Endodermal cell (in vitro differentiated cells): ENCODE data around the gene FAM117A. TPM values are rescaled to one million over a fixed set of nuclear protein-coding genes. Genes with fewer than 3 reads are reported as not detected.

Experiments
- DNase-seq: peaks from one replicate; pipeline ENCODE4 v3.0.0-alpha.2; 2017
- H3K27ac ChIP-seq: 2 replicates; pipeline ENCODE4 v1.5.1; 2013; ENCODE audit warnings: mild to moderate bottlenecking, low read depth, low read length, moderate library complexity
- H3K27me3 ChIP-seq: 2 replicates; pipeline ENCODE4 v1.6.1; 2013; ENCODE audit warnings: mild to moderate bottlenecking, low read length, moderate library complexity; ENCODE audit not compliant: insufficient read depth, control insufficient read depth, poor library complexity, severe bottlenecking
- H3K36me3 ChIP-seq: 2 replicates; pipeline ENCODE4 v1.7.0; 2013; ENCODE audit warnings: mild to moderate bottlenecking, low read length, moderate library complexity; ENCODE audit not compliant: control insufficient read depth, insufficient read depth
- H3K4me1 ChIP-seq: one replicate; pipeline ENCODE4 v1.7.0; 2013; ENCODE audit warnings: low read length; ENCODE audit not compliant: control insufficient read depth, insufficient read depth
- H3K4me3 ChIP-seq: 2 replicates; pipeline ENCODE4 v1.5.1; 2013; ENCODE audit warnings: mild to moderate bottlenecking, low read length, moderate library complexity
- H3K9ac ChIP-seq: 2 replicates; pipeline ENCODE4 v1.6.1; 2013; ENCODE audit warnings: mild to moderate bottlenecking, low read length, moderate library complexity; ENCODE audit not compliant: poor library complexity, severe bottlenecking; ENCODE audit errors: extremely low read depth
- H3K9me3 ChIP-seq: 2 replicates; pipeline ENCODE4 v1.6.1; 2013; ENCODE audit warnings: mild to moderate bottlenecking, low read length, moderate library complexity; ENCODE audit not compliant: control insufficient read depth
- H3K27ac Mint-ChIP-seq: 2 replicates; pipeline ENCODE4 v1.8.0; 2020; ENCODE audit warnings: mixed read lengths
- H3K27me3 Mint-ChIP-seq: 2 replicates; pipeline ENCODE4 v1.8.0; 2021; ENCODE audit warnings: mild to moderate bottlenecking, mixed read lengths; ENCODE audit not compliant: insufficient read depth
- H3K36me3 Mint-ChIP-seq: 2 replicates; pipeline ENCODE4 v1.8.0; 2020; ENCODE audit warnings: low read depth, mixed read lengths
- H3K4me1 Mint-ChIP-seq: 2 replicates; pipeline ENCODE4 v1.8.0; 2020; ENCODE audit warnings: mixed read lengths
- H3K4me3 Mint-ChIP-seq: 2 replicates; pipeline ENCODE4 v1.8.0; 2020; ENCODE audit warnings: mild to moderate bottlenecking, moderate library complexity, mixed read lengths
- H3K9me3 Mint-ChIP-seq: 2 replicates; pipeline ENCODE4 v1.8.0; 2020; ENCODE audit warnings: mild to moderate bottlenecking, mixed read lengths
- CTCF ChIP-seq: fragments of 200-600 bp; sonication (generic); conservative IDR thresholded peaks from 2 replicates; pipeline ENCODE4 v1.5.0; 2021; ENCODE audit warnings: antibody characterized with exemption, mild to moderate bottlenecking
- WGBS, 2 experiments: methylation state at CpG; one replicate each; pipeline versions ENCODE4 v1.1.5 to v1.1.7; 2013; ENCODE audit warnings: missing lambda C conversion rate in 2 of 2, mixed read lengths in 1 of 2; ENCODE audit not compliant: insufficient coverage in 1 of 2, insufficient read length in 1 of 2; 5-methylcytosine and 5-hydroxymethylcytosine counted together
- total RNA-seq, 2 donors: library from RNA; stranded (reverse); fragmentation: NEBNext Ultra II Directional in 1 of 2; extraction: Animal tissue kit (Norgen Biotek cat#: 25700) in 1 of 2; gene quantifications; 2 replicates in 1 of 2; 3 replicates in 1 of 2; pipeline ENCODE4 v1.2.1, GENCODE V29; 2021

The FAM117A gene
- total RNA-seq, 2 donors from 2014 or later = 15.4 to 16.8 TPM

GRCh38 chr17:49670002-49670401 lies 93.9 kb downstream of the FAM117A start:
- no peak for DNase-seq
- Mint-ChIP-seq H3K27me3 (no peaks in the 10 kb centered on the region), H3K4me3 (no peak overlapping the region), H3K9me3 (no peaks in the 10 kb centered on the region), H3K4me1 (peaks cover 3% of the 10 kb centered on the region), H3K27ac (no peak overlapping the region), H3K36me3 (peaks cover 28% of the 10 kb centered on the region)
- H3K36me3 ChIP-seq = peaks cover 5% of the 10 kb centered on the region
- H3K9ac ChIP-seq = no peak overlapping the region
- TF ChIP-seq CTCF = no peak
- no peak overlapping the region for H3K27ac ChIP-seq
- H3K9me3 ChIP-seq = no peaks in the 10 kb centered on the region
- H3K4me1 ChIP-seq = no peaks in the 10 kb centered on the region
- no peaks in the 10 kb centered on the region for H3K27me3 ChIP-seq
- 100% methylated on average over 1 of the region's 1 CpG for WGBS, 2 experiments
- H3K4me3 ChIP-seq = no peak overlapping the region

GRCh38 chr17:49667854-49668253 lies 96.1 kb downstream of the FAM117A start:
- Mint-ChIP-seq H3K27me3 (no peaks in the 10 kb centered on the region), H3K36me3 (peaks cover 37% of the 10 kb centered on the region), H3K27ac (no peak overlapping the region), H3K4me3 (no peak overlapping the region), H3K4me1 (no peaks in the 10 kb centered on the region), H3K9me3 (peaks cover 6% of the 10 kb centered on the region)
- no peak for DNase-seq
- no peak overlapping the region for H3K27ac ChIP-seq
- no peak overlapping the region for H3K9ac ChIP-seq
- H3K27me3 ChIP-seq = no peaks in the 10 kb centered on the region
- no peak overlapping the region for H3K4me3 ChIP-seq
- no peaks in the 10 kb centered on the region for H3K4me1 ChIP-seq
- peaks cover 15% of the 10 kb centered on the region for H3K9me3 ChIP-seq
- no peak for TF ChIP-seq CTCF
- H3K36me3 ChIP-seq = peaks cover 18% of the 10 kb centered on the region
- WGBS, 2 experiments = no CpG with 5 or more reads among the region's 2 CpGs

- no peak overlapping the region for H3K9ac ChIP-seq
- H3K27ac Mint-ChIP-seq = no peak overlapping the region
- H3K4me3 Mint-ChIP-seq = no peak overlapping the region
- H3K4me1 ChIP-seq = no peaks in the 10 kb centered on the region
- no peaks in the 10 kb centered on the region for H3K27me3 ChIP-seq
- peaks cover 47% of the 10 kb centered on the region for H3K36me3 Mint-ChIP-seq
- TF ChIP-seq CTCF = no peak
- no peaks in the 10 kb centered on the region for H3K4me1 Mint-ChIP-seq
- 92 to 100% methylated on average over 3 of the region's 3 CpGs for WGBS, 2 experiments
- H3K4me3 ChIP-seq = no peak overlapping the region
- H3K27ac ChIP-seq = no peak overlapping the region
- H3K27me3 Mint-ChIP-seq = no peaks in the 10 kb centered on the region
- peaks cover 20% of the 10 kb centered on the region for H3K36me3 ChIP-seq
- peaks cover 6% of the 10 kb centered on the region for H3K9me3 Mint-ChIP-seq
- no peak for DNase-seq
- H3K9me3 ChIP-seq = peaks cover 17% of the 10 kb centered on the region
Observed at GRCh38 chr17:49664706-49665211, 99.2 kb downstream of the FAM117A start.

Other genes with a start within 250 kb of the FAM117A start
- 1 to 10 TPM; 3.0 to 5.9 TPM for gene NXPH3, start 188.3 kb downstream of the FAM117A start, total RNA-seq
- gene SPOP, start 86.0 kb downstream of the FAM117A start, total RNA-seq = 10 to 100 TPM; 39.9 to 41.3 TPM
- 10 to 100 TPM; 59.4 to 80.5 TPM for gene SLC35B1, start 56.2 kb downstream of the FAM117A start, total RNA-seq
- 10 to 100 TPM; 77.8 to 80.5 TPM for gene KAT7, start 24.6 kb upstream of the FAM117A start, total RNA-seq
- gene TAC4, start 83.9 kb upstream of the FAM117A start, total RNA-seq = 1 to 10 TPM; 1.5 to 3.2 TPM
- 1 to 10 TPM; 1.6 to 2.1 TPM for gene DLX4, start 205.1 kb upstream of the FAM117A start, total RNA-seq
- gene DLX3, start 231.1 kb upstream of the FAM117A start, total RNA-seq = 1 to 10 TPM in 1 of 2 donors, under 1 TPM in 1; 0.58 to 1.4 TPM